GM19328 (cell line): ENCODE measurements around the gene KLHDC10.
"Not testable (repeated sequence)": the region's sequence is repeated elsewhere in the genome, so short reads cannot be mapped to it uniquely, and the experiment has no call there.

Experiments
- ATAC-seq: cut with Tn5 transposase; IDR thresholded peaks from one replicate; pipeline ENCODE4 v1.9.1; 2021; ENCODE audit warnings: mild to moderate bottlenecking, moderate library complexity; ENCODE audit not compliant: unreplicated experiment

KLHDC10 gene

DNA sequence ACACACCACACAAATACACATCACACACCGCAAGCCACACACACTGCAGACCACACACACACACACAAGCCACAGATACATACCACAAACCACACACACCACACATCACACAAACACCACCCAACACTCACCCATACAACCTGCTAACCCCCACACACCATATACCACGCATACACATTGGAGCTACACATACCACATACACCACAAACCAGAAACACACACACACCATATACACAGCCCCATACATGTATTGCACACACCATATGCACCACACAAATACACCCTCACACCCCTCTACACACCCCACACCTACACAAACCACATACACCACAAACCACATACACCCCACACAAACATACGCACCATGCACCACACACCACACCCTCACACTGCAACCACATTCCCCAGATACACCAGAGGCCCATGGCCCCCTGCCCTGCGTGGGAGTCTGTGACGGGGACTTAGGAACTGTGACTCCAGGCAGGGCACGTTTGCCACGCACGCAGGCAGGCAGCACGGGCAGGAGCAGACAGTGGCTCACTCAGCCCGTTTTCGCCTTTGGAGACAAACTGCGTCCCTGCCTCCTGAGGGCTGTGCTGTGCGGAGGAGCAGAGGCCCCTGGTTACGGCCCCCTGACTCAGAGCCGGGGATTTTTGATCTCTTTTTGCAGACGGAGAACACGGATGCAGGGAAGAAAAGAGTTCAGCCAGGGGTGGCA is 82.3 kb downstream of the KLHDC10 start:
- ATAC-seq: no peak

DNA sequence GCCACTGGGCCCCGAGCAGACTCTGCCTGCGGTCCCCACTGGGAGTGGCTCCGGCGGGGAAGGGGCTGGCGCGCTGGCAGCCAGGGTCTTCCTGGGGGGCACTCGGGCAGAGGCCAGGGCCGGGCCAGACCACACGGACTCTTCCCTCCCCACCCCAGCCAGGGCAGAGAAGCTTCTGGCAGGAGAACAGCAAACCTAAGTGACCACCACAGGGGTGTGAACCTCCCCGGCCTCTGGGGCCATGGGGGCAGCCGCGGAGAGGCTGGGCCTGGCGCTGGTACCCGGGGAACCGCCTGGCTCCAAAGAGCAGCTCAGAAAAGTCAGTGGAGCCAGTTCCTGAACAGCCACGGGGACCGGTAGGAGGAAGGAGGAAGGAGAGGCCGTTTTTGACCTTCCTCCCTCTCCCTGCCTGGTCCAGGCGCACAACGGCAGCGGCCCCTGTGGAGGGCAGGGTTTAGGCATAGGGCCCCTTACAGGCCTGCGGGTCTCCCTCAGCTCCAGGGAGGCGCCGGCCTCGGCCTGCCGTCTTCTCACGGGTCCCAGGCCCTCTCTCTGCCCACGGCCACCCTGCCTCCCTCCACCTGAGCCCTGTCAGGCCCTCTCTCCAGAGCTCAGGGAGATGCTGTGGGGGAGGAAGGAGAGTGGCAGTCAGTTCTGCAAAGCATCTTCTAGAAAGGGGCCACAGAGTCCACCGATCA is 83.0 kb downstream of the KLHDC10 start:
- ATAC-seq: no peak

DNA sequence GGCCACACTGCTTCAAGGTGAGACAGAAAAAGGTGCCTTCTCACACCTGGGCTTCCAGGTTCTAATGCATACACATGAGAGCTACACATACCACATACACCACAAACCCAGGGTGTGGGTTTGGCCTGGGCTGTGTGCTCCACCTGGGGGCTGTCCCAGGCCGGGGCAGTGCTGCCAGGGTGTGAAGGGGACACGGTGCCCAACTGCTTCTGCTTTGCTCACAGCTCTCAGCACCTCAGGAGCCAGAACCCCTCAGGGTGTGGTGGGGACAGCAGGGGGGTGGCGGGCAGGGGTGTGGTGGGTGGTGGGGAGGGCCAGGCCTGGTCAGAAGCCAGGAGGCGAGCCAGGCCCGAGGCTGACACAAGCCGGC is 83.8 kb downstream of the KLHDC10 start:
- no peak for ATAC-seq

DNA sequence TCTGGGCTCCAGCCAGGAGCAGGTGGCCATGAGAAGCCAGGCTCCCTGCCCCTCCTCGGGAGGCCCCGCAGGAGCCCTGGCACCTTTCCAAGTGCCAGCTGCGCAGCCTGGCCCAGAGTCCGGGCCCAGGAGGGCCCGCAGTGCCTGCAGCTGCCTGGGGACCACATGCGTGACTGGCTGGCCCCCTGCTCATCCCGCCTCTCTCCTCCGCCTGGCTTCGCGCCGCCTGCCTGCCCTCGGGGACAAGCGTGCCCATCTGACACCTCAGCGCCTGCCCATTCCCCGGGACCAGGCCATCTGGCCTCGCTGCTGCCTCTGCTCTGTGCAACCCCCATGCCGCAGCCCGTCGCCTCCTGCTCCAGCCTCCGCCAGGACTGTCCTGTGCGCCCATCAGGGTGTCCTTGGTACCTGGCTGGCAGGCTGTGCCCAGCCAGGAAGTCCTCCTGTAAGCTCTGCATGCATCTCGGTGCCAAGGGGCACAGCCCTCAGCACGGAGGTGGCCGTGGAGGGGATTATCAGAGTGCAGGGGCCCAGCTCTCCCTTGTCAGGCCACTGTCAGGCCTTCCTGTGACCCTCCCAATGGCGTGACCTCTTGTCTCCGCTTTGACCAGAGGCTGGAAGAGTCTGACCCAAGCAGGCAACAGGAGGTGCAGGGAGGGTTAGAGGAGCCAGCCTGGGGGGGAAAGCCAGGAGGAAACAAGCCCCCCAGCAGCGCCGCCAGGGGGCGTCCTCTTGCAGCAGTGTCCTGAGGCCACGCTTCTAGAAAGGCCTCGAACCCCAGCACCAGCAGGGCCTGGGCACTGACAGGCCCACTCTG is 84.4 kb downstream of the KLHDC10 start:
- ATAC-seq: no peak

DNA sequence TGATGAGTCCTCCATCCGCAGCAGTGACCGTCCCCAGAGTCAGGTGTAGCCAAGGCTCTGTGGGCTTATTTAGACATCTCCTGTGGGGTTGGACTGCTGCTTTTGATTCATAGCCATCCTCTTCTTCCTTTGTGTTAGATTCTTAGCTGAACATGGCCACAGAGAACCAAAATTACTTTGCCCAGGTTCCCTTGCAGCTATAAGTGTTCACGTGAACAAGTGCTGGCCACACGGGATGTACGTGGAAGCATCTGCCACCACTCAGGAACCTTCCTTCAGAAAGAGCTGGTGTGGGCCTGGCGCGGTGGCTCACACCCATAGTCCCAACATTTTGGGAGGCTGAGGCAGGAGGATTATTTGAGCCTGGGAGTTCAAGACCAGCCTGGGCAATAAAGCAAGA is 85.8 kb downstream of the KLHDC10 start:
- no peak for ATAC-seq

DNA sequence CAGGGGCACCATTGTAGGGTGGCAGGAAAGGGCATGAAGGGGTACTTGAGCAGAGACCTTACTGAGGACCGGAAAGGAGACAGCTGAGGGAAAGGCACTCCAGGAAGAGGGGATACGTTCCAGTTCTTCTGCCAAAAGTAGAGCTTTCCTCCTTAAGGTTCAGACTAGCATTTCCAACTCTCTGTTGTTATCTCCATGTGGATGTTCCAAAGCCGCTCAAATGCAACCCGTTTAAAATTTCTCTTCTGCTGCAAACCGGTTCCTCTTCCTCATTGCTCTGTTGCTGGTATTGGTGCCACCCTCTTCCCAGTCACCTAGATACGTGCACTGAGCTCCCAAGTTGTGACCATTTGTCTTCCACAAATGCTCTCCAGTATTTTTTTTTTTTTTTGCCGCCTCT is 87.4 kb downstream of the KLHDC10 start:
- no peak for ATAC-seq

DNA sequence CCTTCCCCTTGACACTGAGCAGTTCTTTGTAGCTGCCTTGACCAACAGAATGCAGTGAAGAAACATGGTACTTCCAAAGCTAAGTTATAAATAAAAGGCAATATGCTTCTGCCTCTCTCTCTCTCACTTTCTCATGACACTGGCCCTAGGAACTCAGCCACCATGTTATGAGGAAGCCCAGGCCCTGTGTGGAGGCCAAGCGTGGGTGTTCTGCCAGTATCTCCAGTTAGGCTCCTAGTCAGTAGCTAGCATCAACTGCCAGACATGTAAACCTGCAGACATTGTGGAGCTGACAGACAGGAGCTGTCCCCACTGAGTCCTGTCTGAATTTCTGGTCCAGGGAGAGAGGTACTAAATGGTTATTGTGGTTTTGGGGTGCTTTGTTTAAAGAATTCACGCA is 89.7 kb downstream of the KLHDC10 start:
- no peak for ATAC-seq

DNA sequence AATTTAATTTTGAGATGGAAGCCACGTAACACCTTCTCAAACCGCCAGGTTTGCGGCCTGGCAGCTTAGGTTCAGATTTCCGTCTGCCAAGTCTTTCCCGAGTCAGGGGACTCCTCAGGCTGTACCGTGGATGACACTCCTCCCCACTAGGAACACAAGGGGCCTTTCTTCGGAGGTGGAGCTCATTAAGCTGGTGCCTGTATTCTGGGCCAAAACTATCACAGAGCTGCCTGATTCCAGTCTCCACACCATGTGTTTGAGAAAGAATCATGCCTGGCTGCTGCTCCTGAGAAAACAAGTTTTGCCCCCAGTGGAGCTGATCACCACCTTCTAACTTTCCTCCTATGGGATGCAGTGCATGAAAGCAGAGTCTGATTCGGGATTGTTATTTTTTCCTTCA is 90.1 kb downstream of the KLHDC10 start:
- ATAC-seq: no peak

DNA sequence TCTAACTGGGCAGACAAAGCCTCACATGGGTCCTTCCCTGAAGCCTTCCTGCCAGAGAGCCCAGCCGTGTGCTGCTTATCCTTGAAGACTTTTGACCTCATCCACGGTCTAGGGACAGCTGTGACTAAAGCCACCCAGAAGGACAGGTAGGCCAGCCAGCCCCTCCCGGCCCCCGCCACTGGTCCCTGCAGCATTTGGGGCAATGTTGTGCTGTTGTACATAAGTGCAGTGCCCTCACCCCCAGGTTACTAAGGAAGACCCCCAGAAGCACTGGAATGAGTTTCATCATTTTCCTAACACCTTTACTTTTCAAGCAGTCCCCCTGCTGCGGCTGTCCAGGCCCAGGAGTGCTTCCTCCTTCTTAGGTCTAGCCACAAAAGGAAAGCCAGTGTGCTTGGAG is 91.9 kb downstream of the KLHDC10 start:
- ATAC-seq: no peak

DNA sequence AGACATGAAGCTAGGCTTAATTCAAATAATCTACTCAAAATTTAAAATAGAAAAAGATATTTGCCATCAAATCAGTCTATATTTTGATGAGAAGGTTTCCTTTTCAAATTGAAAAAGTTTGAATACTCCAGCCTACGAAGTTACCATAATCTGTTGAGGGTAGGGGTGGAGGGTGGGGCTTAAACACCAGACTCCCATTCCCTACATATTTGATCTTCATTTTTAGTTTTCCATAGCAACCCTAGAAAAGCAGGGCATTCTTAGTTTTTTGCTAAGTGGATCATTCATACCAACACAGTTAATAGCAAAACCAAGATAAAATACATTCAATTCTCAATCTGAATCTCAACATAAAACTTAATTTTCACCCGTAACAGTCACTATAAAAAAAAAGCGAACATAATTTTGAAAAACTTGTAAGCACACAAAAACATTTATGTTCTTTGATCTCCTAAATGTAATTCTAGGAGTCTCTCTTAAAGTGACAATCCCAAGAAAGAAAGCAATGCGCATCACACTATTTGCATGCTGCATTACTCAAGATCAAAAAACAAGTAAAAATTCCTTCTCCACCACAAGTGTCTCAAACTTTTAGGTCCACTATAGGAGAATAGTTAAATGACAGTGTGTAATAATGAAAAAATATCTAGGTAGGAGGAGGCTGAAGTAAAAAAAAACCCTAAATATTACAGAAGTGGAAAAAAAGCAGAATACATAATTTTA is 104.1 kb downstream of the KLHDC10 start:
- ATAC-seq: no peak

DNA sequence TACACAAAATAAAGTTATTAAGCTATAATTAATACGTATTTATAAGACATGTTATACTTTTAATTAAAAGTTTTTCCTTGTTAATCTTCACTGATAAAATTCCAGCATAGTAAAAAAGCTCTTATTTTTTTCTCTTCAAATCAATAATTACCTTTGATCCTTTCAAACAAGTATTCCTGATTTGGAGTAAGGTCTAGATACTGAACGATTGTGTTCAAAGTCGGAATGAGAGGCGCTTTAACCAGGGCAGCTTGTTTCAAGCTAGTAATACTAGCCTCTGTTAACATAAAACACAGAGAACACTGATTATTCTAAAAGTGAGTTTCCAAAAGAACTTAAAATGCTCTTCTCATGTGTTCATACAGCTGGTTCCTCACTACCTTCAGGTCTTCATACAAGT is 107.9 kb downstream of the KLHDC10 start:
- ATAC-seq: no peak

DNA sequence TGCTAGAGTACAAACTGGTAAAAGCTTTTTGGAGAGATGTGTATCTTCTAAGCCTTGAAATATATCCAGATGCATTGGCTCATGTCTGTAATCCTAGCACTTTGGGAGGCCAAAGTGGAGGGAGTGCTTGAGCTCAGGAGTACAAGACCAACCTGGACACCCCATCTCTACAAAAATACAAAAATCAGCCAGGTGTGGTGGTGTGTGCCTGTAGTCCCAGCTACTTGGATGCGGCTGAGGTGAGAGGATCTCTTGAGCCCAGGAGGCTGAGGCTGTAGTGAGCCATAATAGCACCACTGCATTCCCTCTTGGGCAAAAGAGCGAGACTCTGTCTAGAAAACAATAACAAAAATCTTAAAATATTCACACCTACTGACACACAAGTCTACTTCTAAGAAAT is 109.3 kb downstream of the KLHDC10 start:
- no peak for ATAC-seq

DNA sequence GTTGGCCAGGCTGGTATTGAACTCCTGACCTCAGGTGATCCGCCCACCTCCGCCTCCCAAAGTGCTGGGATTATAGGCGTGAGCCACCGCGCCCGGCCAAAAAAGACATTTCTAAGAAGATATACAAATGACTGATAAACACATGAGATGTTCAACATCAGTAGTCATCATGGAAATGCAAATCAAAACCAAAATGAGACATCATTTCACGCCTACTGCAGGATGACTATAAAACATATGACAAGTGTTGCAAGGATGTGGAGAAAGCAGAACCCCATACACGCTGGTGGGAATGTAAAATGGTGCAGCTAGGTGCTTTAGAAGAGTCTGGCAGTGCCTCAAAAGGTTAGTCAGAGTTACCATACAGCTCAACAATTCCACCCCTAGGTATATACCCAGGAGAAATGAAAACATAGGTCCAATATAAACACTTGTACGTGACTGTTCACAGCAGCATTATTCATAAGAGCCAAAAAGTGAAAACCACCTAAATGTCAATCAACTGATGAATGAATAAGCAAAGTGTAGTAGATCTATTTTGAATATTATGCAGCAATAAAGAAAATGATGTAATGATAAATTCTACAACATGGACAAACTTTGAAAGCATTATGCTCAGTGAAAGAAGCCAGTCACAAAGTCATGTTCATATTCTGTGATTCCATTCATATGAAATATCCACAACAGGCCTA is 110.4 kb downstream of the KLHDC10 start:
- no peak for ATAC-seq

DNA sequence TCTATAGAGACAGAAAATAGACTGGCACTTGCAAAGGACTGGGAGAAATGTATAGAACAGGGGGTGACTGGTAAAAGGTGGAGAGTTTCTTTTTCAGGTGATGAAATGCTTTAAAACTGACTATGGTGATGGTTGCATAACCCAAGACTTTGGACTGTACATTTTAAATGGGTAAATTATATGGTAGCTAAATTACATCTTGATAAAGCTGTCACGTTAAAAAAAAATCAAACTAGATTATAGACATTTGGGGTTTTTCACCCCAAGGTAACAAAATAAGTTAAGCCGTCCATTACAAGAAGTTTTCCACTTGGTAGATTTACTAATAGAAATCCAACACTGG is 110.9 kb downstream of the KLHDC10 start:
- ATAC-seq: no peak

DNA sequence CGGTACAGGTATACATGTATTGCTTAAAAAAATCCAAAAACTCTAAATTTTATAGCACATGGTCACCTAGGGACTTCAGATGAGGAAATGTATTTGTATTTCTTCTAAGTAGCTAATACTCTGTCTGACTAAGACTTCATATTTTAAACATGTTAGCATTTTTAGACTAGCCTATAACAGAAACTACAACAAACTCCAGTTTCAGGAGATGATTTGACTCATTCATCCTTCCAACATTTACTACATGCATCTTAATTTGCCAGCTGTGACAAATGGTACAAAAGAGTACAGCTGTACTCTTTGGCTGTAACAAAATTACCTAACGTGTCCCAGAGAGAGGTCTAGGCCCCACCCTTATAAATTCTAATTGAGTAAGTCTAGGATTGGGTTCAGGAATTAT is 112.7 kb downstream of the KLHDC10 start:
- ATAC-seq: no peak

DNA sequence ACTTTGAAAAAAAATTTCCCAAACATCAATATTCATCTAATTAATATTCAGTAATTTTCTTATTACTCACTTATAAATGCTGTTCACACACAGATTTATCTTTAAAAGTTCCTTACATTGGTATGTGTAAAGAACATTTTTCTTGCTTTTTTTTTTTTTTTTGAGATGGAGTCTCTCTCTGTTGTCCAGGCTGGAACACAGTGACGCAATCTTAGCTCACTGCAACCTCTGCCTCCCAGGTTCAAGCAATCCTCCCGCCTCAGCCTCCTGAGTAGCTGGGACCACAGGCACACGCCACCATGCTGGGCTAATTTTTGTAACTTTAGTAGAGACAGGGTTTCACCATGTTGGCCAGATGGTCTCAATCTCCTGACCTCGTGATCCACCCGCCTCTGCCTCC is 114.0 kb downstream of the KLHDC10 start:
- not testable (repeated sequence) for ATAC-seq
